Mesendoderm (in vitro differentiated cells): ENCODE measurements around the gene PCDHA5. TPM values are rescaled to one million over a fixed set of nuclear protein-coding genes. Genes with fewer than 3 reads are reported as not detected.
"Not testable (repeated sequence)": the region's sequence is repeated elsewhere in the genome, so short reads cannot be mapped to it uniquely, and the experiment has no call there.

Experiments
- DNase-seq: peaks from one replicate; pipeline ENCODE4 v3.0.0; 2013
- H2AK5ac ChIP-seq: 2 replicates; pipeline ENCODE4 v1.6.1; 2013; ENCODE audit warnings: low read length, inconsistent platforms
- H2BK120ac ChIP-seq: 2 replicates; pipeline ENCODE4 v1.6.1; 2013; ENCODE audit warnings: low read depth, mild to moderate bottlenecking, low read length, moderate library complexity, mixed read lengths
- H2BK15ac ChIP-seq: replicated peaks from 2 replicates; pipeline ENCODE4 v1.6.1; 2013; ENCODE audit warnings: low read depth, mild to moderate bottlenecking, moderate library complexity
- H2BK5ac ChIP-seq: 2 replicates; pipeline ENCODE4 v1.6.1; 2013; ENCODE audit warnings: low read length, inconsistent platforms
- H3K18ac ChIP-seq: 2 replicates; pipeline ENCODE4 v1.6.1; 2013; ENCODE audit warnings: mild to moderate bottlenecking, low read length, mixed read lengths
- H3K23ac ChIP-seq: one replicate; pipeline ENCODE4 v1.6.1; 2013; ENCODE audit warnings: low read length
- H3K27ac ChIP-seq: 2 replicates; pipeline ENCODE4 v1.5.1; 2013; ENCODE audit warnings: low read depth, mild to moderate bottlenecking, inconsistent platforms, low read length, moderate library complexity
- H3K27me3 ChIP-seq: 2 replicates; pipeline ENCODE4 v1.6.1; 2013; ENCODE audit warnings: low read length, control low read depth, mild to moderate bottlenecking, inconsistent platforms; ENCODE audit not compliant: insufficient read depth, poor library complexity
- H3K36me3 ChIP-seq: 2 replicates; pipeline ENCODE4 v1.6.1; 2013; ENCODE audit warnings: low read length, inconsistent platforms; ENCODE audit not compliant: control insufficient read depth, insufficient read depth
- H3K4ac ChIP-seq: one replicate; pipeline ENCODE4 v1.6.1; 2013; ENCODE audit warnings: low read depth, mild to moderate bottlenecking, low read length, moderate library complexity
- H3K4me1 ChIP-seq: 2 replicates; pipeline ENCODE4 v1.6.1; 2013; ENCODE audit warnings: low read depth, low read length, inconsistent platforms; ENCODE audit not compliant: control insufficient read depth
- H3K4me2 ChIP-seq: 2 replicates; pipeline ENCODE4 v1.6.1; 2013; ENCODE audit warnings: low read length
- H3K4me3 ChIP-seq: 2 replicates; pipeline ENCODE4 v1.5.1; 2013; ENCODE audit warnings: mild to moderate bottlenecking, low read length
- H3K56ac ChIP-seq: one replicate; pipeline ENCODE4 v1.6.1; 2013; ENCODE audit warnings: low read length
- H3K79me1 ChIP-seq: 2 replicates; pipeline ENCODE4 v1.6.1; 2013; ENCODE audit warnings: low read length, inconsistent platforms
- H3K79me2 ChIP-seq: 2 replicates; pipeline ENCODE4 v1.6.1; 2013; ENCODE audit warnings: mild to moderate bottlenecking, low read length; ENCODE audit not compliant: control insufficient read depth, insufficient read depth
- H3K9ac ChIP-seq: 2 replicates; pipeline ENCODE4 v1.6.1; 2013; ENCODE audit warnings: low read length, inconsistent platforms
- H4K5ac ChIP-seq: one replicate; pipeline ENCODE4 v1.6.1; 2013; ENCODE audit warnings: low read length
- H4K8ac ChIP-seq: one replicate; pipeline ENCODE4 v1.6.1; 2013; ENCODE audit warnings: low read depth, mild to moderate bottlenecking, control low read depth, low read length, moderate library complexity
- whole genome bisulfite sequencing: extraction: QIAGEN DNeasy Blood & Tissue Kit; methylation state at CpG from one replicate; pipeline ENCODE4 v1.1.7; 2013; ENCODE audit warnings: low lambda C conversion rate, missing lambda C conversion rate; ENCODE audit not compliant: insufficient coverage; ENCODE audit errors: extremely low coverage; 5-methylcytosine and 5-hydroxymethylcytosine counted together
- polyA plus RNA-seq, 2 experiments: library from polyadenylated mRNA; stranded (reverse); fragments of 200-250 nt; gene quantifications; one replicate each; pipeline ENCODE4 v1.2.3, GENCODE V29; 2013

PCDHA5 gene
- polyA plus RNA-seq (2013, experiment 1 of 2): 0.03 TPM
- polyA plus RNA-seq (2013, experiment 2 of 2): 0.06 TPM

DNA sequence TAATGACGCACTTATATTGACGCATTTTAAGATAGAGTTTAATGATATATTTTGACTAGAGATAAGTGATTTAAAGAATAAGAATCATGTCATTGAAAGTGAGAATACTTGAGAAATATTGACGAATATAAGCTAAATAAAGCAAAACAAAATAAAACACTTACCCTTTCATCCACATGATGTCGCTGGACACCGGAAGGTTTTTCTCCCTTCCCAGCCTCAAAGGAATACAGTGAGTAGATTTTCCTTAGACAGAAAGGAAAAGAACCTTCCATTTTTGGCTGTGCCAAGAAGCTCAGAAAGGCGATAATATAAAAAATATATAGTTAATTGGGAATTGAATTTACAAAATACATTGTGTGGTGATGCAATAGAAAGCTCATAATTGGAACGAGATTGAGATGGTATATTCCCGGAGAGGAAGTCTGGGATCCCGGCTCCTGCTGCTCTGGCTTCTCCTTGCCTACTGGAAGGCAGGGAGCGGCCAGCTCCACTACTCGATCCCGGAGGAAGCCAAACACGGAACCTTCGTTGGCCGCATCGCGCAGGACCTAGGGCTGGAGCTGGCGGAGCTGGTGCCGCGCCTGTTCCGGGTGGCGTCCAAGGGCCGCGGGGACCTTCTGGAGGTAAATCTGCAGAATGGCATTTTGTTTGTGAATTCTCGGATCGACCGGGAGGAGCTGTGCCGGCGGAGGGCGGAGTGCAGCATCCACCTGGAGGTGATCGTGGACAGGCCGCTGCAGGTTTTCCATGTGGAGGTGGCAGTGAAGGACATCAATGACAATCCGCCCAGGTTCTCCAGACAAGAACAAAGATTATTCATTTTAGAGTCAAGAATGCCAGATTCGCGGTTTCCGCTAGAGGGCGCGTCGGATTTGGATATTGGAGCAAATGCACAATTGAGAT, at the start of gene PCDHA5:
TSS of gene PCDHA5 (plus strand) at position 239 of the 906 bp plus-strand sequence.
- Histone ChIP-seq H3K4me1 (no peaks in the 10 kb centered on the region), H3K27ac (no peak within 1 kb of the TSS), H4K5ac (no peak within 1 kb of the TSS), H3K36me3 (no peaks in the 10 kb centered on the region), H4K8ac (no peak within 1 kb of the TSS), H2BK120ac (no peak within 1 kb of the TSS), H3K4me3 (no peak within 1 kb of the TSS), H3K79me2 (no peaks in the 10 kb centered on the region), H2AK5ac (no peak within 1 kb of the TSS), H3K27me3 (no peaks in the 10 kb centered on the region), H3K9ac (no peak within 1 kb of the TSS), H3K4me2 (no peak within 1 kb of the TSS), H2BK15ac (no peak within 1 kb of the TSS), H3K79me1 (no peaks in the 10 kb centered on the region), H3K56ac (no peak within 1 kb of the TSS), H3K23ac (no peak within 1 kb of the TSS), H2BK5ac (no peak within 1 kb of the TSS), H3K4ac (no peak within 1 kb of the TSS), H3K18ac (no peak within 1 kb of the TSS)
- WGBS: 100% methylated on average over 2 of the region's 39 CpGs
- no peak for DNase-seq

GRCh38 chr5:140780512-140780911, 40.9 kb upstream of the PCDHA5 start:
- DNase-seq: no peak
- Histone ChIP-seq H3K23ac (no peak overlapping the region), H3K4ac (no peak overlapping the region), H3K4me3 (no peak overlapping the region), H4K5ac (no peak overlapping the region), H2AK5ac (no peak overlapping the region), H3K18ac (no peak overlapping the region), H3K36me3 (no peaks in the 10 kb centered on the region), H2BK120ac (no peak overlapping the region), H3K27me3 (no peaks in the 10 kb centered on the region), H3K56ac (no peak overlapping the region), H4K8ac (no peak overlapping the region), H3K4me2 (no peak overlapping the region), H3K9ac (no peak overlapping the region), H3K27ac (no peak overlapping the region), H2BK15ac (no peak overlapping the region), H3K4me1 (no peaks in the 10 kb centered on the region), H2BK5ac (no peak overlapping the region), H3K79me1 (no peaks in the 10 kb centered on the region), H3K79me2 (no peaks in the 10 kb centered on the region)
- no CpG with 5 or more reads among the region's 1 CpG for WGBS

DNA sequence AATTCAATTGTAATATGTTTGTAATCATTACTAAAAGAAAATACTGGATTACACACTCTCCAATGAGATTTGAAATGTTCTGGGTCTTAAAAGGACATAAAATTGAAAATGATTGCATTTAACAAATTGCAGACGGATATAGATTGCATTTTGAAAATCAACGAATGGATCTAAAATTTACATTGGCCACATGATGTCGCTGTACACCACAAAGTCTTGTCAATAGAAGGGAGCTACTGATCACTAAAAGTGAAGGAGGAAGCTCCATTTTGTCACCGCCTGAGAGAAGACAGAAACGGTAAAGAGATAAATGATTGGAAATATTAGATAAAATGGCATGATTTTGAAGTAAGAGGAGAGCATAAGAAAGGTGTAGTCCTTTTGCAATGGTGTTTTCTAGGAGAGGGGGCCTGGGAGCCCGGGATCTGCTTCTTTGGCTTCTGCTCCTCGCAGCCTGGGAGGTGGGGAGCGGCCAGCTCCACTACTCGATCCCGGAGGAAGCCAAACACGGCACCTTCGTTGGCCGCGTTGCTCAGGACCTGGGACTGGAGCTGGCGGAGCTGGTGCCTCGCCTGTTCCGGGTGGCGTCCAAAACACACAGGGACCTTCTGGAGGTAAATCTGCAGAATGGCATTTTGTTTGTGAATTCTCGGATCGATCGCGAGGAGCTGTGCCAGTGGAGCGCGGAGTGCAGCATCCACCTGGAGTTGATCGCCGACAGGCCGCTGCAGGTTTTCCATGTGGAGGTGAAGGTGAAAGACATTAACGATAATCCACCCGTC, 35.3 kb upstream of the PCDHA5 start, which contains the start of gene PCDHA1:
TSS of gene PCDHA1 (plus strand) at position 236 of the 782 bp plus-strand sequence.
- Histone ChIP-seq H2AK5ac (no peak within 1 kb of the TSS), H3K23ac (no peak within 1 kb of the TSS), H4K5ac (no peak within 1 kb of the TSS), H3K4me2 (no peak within 1 kb of the TSS), H3K4ac (no peak within 1 kb of the TSS), H2BK5ac (no peak within 1 kb of the TSS), H3K79me1 (no peaks in the 10 kb centered on the region), H3K9ac (no peak within 1 kb of the TSS), H3K27ac (no peak within 1 kb of the TSS), H3K36me3 (no peaks in the 10 kb centered on the region), H3K27me3 (no peaks in the 10 kb centered on the region), H3K18ac (no peak within 1 kb of the TSS), H3K79me2 (no peaks in the 10 kb centered on the region), H2BK120ac (no peak within 1 kb of the TSS), H2BK15ac (no peak within 1 kb of the TSS), H3K4me3 (no peak within 1 kb of the TSS), H3K56ac (no peak within 1 kb of the TSS), H3K4me1 (no peaks in the 10 kb centered on the region), H4K8ac (no peak within 1 kb of the TSS)
- WGBS: no CpG with 5 or more reads among the region's 29 CpGs
- DNase-seq: peak; percentile 31

- WGBS: no CpG with 5 or more reads among the region's 44 CpGs
- not testable (repeated sequence) for H3K23ac ChIP-seq, H3K27ac ChIP-seq, H3K79me1 ChIP-seq, H3K18ac ChIP-seq, H3K4ac ChIP-seq, H2AK5ac ChIP-seq, H3K9ac ChIP-seq, H3K4me2 ChIP-seq, DNase-seq, H3K56ac ChIP-seq, H2BK5ac ChIP-seq, H3K79me2 ChIP-seq, H3K27me3 ChIP-seq, H4K5ac ChIP-seq, H3K4me1 ChIP-seq, H2BK120ac ChIP-seq, H4K8ac ChIP-seq, H3K4me3 ChIP-seq, H3K36me3 ChIP-seq, H2BK15ac ChIP-seq
These were observed 34.0 kb upstream of the PCDHA5 start for GRCh38 chr5:140787422-140787821.

GRCh38 chr5:140787849-140788504, 33.4 kb upstream of the PCDHA5 start:
- not testable (repeated sequence) for H3K36me3 ChIP-seq, H3K4me2 ChIP-seq, H3K9ac ChIP-seq, H2BK15ac ChIP-seq, H4K8ac ChIP-seq, H3K4me1 ChIP-seq, DNase-seq, H3K27me3 ChIP-seq, H3K18ac ChIP-seq, H3K4me3 ChIP-seq, H3K79me2 ChIP-seq, H3K79me1 ChIP-seq, H3K23ac ChIP-seq, H3K56ac ChIP-seq, H2AK5ac ChIP-seq, H3K4ac ChIP-seq, H2BK5ac ChIP-seq, H4K5ac ChIP-seq, H3K27ac ChIP-seq, H2BK120ac ChIP-seq
- no CpG with 5 or more reads among the region's 70 CpGs for WGBS
